IMR-90 (cell line): ENCODE data around the gene PUM2. TPM values are rescaled to one million over a fixed set of nuclear protein-coding genes. Genes with fewer than 3 reads are reported as not detected.

Experiments
- ATAC-seq: fragments of 200-7000 bp; cut with Tn5 transposase; 2 replicates; pipeline ENCODE4 v1.9.1; 2020; ENCODE audit warnings: low read depth, mild to moderate bottlenecking, moderate library complexity
- BruUV-seq: library from RNA; stranded (reverse); fragments of 400-500 nt; replicated peaks from 2 replicates; lab custom pipeline; 2021; lab: Mats Ljungman, UMichigan
- CTCF ChIA-PET: fragments of 300-600 bp; formaldehyde crosslinking; extraction: SDS; loops from one replicate; lab custom pipeline; 2021; ENCODE audit warnings: antibody characterized with exemption; lab: Yijun Ruan, JAX
- POLR2A ChIA-PET: fragments of 300-600 bp; sonication (Branson Sonifier 250); formaldehyde crosslinking; loops from one replicate; lab custom pipeline; 2022; ENCODE audit warnings: antibody characterized with exemption; ENCODE audit not compliant: unreplicated experiment; lab: Charles Lee
- DNase-seq: peaks from one replicate; pipeline ENCODE4 v3.0.0; 2013
- H2AFZ ChIP-seq: replicated peaks from 2 replicates; pipeline ENCODE3; 2013; ENCODE audit warnings: low read length, mild to moderate bottlenecking; ENCODE audit not compliant: poor library complexity
- H2AK5ac ChIP-seq: 2 replicates; pipeline ENCODE4 v1.6.1; 2013; ENCODE audit warnings: low read depth, low read length, inconsistent platforms
- H2AK9ac ChIP-seq: replicated peaks from 2 replicates; pipeline ENCODE3; 2013; ENCODE audit warnings: mild to moderate bottlenecking, low read depth, low read length, moderate library complexity; ENCODE audit not compliant: poor library complexity
- H2BK120ac ChIP-seq: 2 replicates; pipeline ENCODE4 v1.6.1; 2013; ENCODE audit warnings: low read depth, low read length, inconsistent platforms
- H2BK15ac ChIP-seq: 3 replicates; pipeline ENCODE4 v1.6.1; 2013; ENCODE audit warnings: low read depth, low read length, inconsistent platforms
- H2BK20ac ChIP-seq: 2 replicates; pipeline ENCODE4 v1.6.1; 2013; ENCODE audit warnings: low read depth, mild to moderate bottlenecking, inconsistent platforms, low read length, moderate library complexity
- H2BK5ac ChIP-seq: 2 replicates; pipeline ENCODE4 v1.6.1; 2013; ENCODE audit warnings: mild to moderate bottlenecking, low read depth, low read length, inconsistent platforms; ENCODE audit not compliant: poor library complexity, severe bottlenecking
- H3K14ac ChIP-seq: replicated peaks from 2 replicates; pipeline ENCODE4 v1.6.1; 2013; ENCODE audit warnings: low read depth, low read length, inconsistent platforms
- H3K18ac ChIP-seq: 2 replicates; pipeline ENCODE4 v1.6.1; 2013; ENCODE audit warnings: low read depth, low read length, control low read depth
- H3K23ac ChIP-seq: 2 replicates; pipeline ENCODE4 v1.6.1; 2013; ENCODE audit warnings: low read depth, low read length, inconsistent platforms
- H3K27ac ChIP-seq: 2 replicates; pipeline ENCODE4 v1.5.1; 2013; ENCODE audit warnings: mild to moderate bottlenecking, control low read depth, low read length; ENCODE audit not compliant: insufficient read depth
- H3K27me3 ChIP-seq: 2 replicates; pipeline ENCODE4 v1.6.1; 2013; ENCODE audit warnings: low read length; ENCODE audit not compliant: control insufficient read depth, insufficient read depth
- H3K36me3 ChIP-seq: 2 replicates; pipeline ENCODE4 v1.6.1; 2013; ENCODE audit warnings: low read length, mixed read lengths; ENCODE audit not compliant: control insufficient read depth, insufficient read depth
- H3K4ac ChIP-seq: 2 replicates; pipeline ENCODE4 v1.6.1; 2013; ENCODE audit warnings: low read depth, low read length, inconsistent platforms
- H3K4me1 ChIP-seq: 2 replicates; pipeline ENCODE4 v1.6.1; 2013; ENCODE audit warnings: low read length, mixed read lengths; ENCODE audit not compliant: control insufficient read depth, insufficient read depth
- H3K4me2 ChIP-seq: 2 replicates; pipeline ENCODE4 v1.6.1; 2013; ENCODE audit warnings: low read depth, mild to moderate bottlenecking, control low read depth, low read length, moderate library complexity
- H3K4me3 ChIP-seq: 2 replicates; pipeline ENCODE4 v1.5.1; 2013; ENCODE audit warnings: low read depth, mild to moderate bottlenecking, control low read depth, low read length, moderate library complexity; ENCODE audit not compliant: insufficient read depth
- H3K56ac ChIP-seq: 2 replicates; pipeline ENCODE4 v1.6.1; 2013; ENCODE audit warnings: low read length, inconsistent platforms; ENCODE audit not compliant: insufficient read depth; ENCODE audit errors: extremely low read depth
- H3K79me1 ChIP-seq, 2 experiments: 2 replicates each; pipeline ENCODE4 v1.6.1; 2013; ENCODE audit warnings: low read length in 2 of 2, inconsistent platforms in 1 of 2, low read depth in 1 of 2
- H3K9ac ChIP-seq: 2 replicates; pipeline ENCODE4 v1.6.1; 2013; ENCODE audit warnings: low read depth, low read length, control low read depth
- H3K9me1 ChIP-seq: 2 replicates; pipeline ENCODE4 v1.6.1; 2013; ENCODE audit warnings: low read length, inconsistent platforms; ENCODE audit not compliant: insufficient read depth
- H3K9me3 ChIP-seq: 2 replicates; pipeline ENCODE4 v1.6.1; 2013; ENCODE audit warnings: low read length; ENCODE audit not compliant: control insufficient read depth, insufficient read depth
- H4K20me1 ChIP-seq: 2 replicates; pipeline ENCODE4 v1.6.1; 2013; ENCODE audit warnings: low read length, inconsistent platforms; ENCODE audit not compliant: insufficient read depth
- H4K5ac ChIP-seq: 2 replicates; pipeline ENCODE4 v1.6.1; 2013; ENCODE audit warnings: mild to moderate bottlenecking, low read depth, low read length, control low read depth
- H4K8ac ChIP-seq, 2 experiments: 2 replicates each; pipeline ENCODE4 v1.6.1; 2013; ENCODE audit warnings: low read depth in 2 of 2, low read length in 2 of 2, control low read depth in 1 of 2, inconsistent platforms in 1 of 2
- H4K91ac ChIP-seq: 2 replicates; pipeline ENCODE4 v1.6.1; 2013; ENCODE audit warnings: low read depth, low read length, inconsistent platforms; ENCODE audit not compliant: insufficient read depth
- CTCF ChIP-seq: conservative IDR thresholded peaks from 2 replicates; pipeline ENCODE4 v1.5.1; 2012; ENCODE audit warnings: mild to moderate bottlenecking, low read depth, low read length, improper control_type of control experiment
- ELK1 ChIP-seq: fragments of 150-350 bp; IDR thresholded peaks from 2 replicates; pipeline ENCODE4 v1.6.1; 2016; ENCODE audit warnings: low read depth, mild to moderate bottlenecking, low read length, moderate library complexity, borderline replicate concordance
- MXI1 ChIP-seq: IDR thresholded peaks from 2 replicates; pipeline ENCODE4 v1.6.1; 2012; ENCODE audit warnings: low read depth, mild to moderate bottlenecking, low read length, moderate library complexity, borderline replicate concordance
- RCOR1 ChIP-seq: IDR thresholded peaks from 2 replicates; pipeline ENCODE4 v1.6.1; 2012; ENCODE audit warnings: mild to moderate bottlenecking, low read length, improper control_type of control experiment; ENCODE audit not compliant: insufficient replicate concordance
- WGBS, 2 experiments: methylation state at CpG; one replicate each; pipeline versions ENCODE4 v1.1.5 to v1.1.7; 2013; ENCODE audit warnings: missing lambda C conversion rate in 2 of 2; ENCODE audit not compliant: insufficient read length in 1 of 2; ENCODE audit errors: extremely low coverage in 2 of 2; 5-methylcytosine and 5-hydroxymethylcytosine counted together
- dilution Hi-C: fragments of 300-500 bp; cut with HindIII; formaldehyde crosslinking; loops from one replicate; pipeline ENCODE4 v1.14.3; 2018; ENCODE audit warnings: low sequenced_read_pairs; ENCODE audit not compliant: unreplicated experiment
- in situ Hi-C: fragments of 300-500 bp; cut with MboI; formaldehyde crosslinking; loops from 3 replicates; pipeline ENCODE4 v1.14.3; 2019; ENCODE audit warnings: low sequenced_read_pairs, inconsistent platforms, mixed read lengths
- intact Hi-C: fragments of 100-400 bp; cut with micrococcal nuclease; formaldehyde crosslinking; loops from 2 replicates; pipeline ENCODE4 v1.10.0; 2022
- polyA plus RNA-seq, 3 experiments: library from polyadenylated mRNA; depleted of rRNA; stranded (reverse); fragments of >200 nt; gene quantifications; 2 replicates each; pipeline ENCODE4 v1.2.3, GENCODE V29; 2012; ENCODE audit warnings: low replicate concordance in 1 of 3
- total RNA-seq: library from RNA; depleted of rRNA; stranded (reverse); fragments of >200 nt; gene quantifications from 2 replicates; pipeline ENCODE4 v1.2.3, GENCODE V29; 2012

The PUM2 gene
- total and polyA plus RNA-seq, 2 of the 4 experiments (the other 2 are of a cell fraction): 18.8 to 38.4 TPM

GRCh38 chr2:20210462-20210861 lies 140.2 kb downstream of the PUM2 start:
- Histone ChIP-seq H3K27ac (no peak overlapping the region), H3K36me3 (no peaks in the 10 kb centered on the region), H3K4me2 (no peak overlapping the region), H3K4ac (no peak overlapping the region), H4K91ac (no peak overlapping the region), H2BK20ac (no peak overlapping the region), H2BK15ac (no peak overlapping the region), H2BK120ac (no peak overlapping the region), H3K27me3 (no peaks in the 10 kb centered on the region), H2AK9ac (no peak overlapping the region), H3K23ac (no peak overlapping the region), H3K14ac (no peak overlapping the region), H2AFZ (no peak overlapping the region), H2BK5ac (no peak overlapping the region), H4K5ac (no peak overlapping the region), H3K18ac (no peak overlapping the region), H3K56ac (no peak overlapping the region), H3K79me1 (peaks cover 0 to 12% of the 10 kb centered on the region in 2 experiments; a peak in 2 of 4 replicates), H4K8ac (no peak overlapping the region), H3K9ac (no peak overlapping the region), H3K4me1 (peaks cover 16% of the 10 kb centered on the region), H2AK5ac (no peak overlapping the region), H3K4me3 (no peak overlapping the region), H3K9me3 (no peaks in the 10 kb centered on the region), H4K20me1 (0 out of 2 replicates have a peak, but pooled peaks cover 3% of the 10 kb centered on the region), H3K9me1 (peaks cover 8% of the 10 kb centered on the region; the same call in 1 of the 2 replicates)
- intact Hi-C loops: no loop called here
- CTCF ChIA-PET: no interaction called here
- ATAC-seq: no peak
- POLR2A ChIA-PET: no interaction called here
- no peak for DNase-seq
- WGBS, 2 experiments: 100% methylated on average over 1 of the region's 8 CpGs; no CpG with 5 or more reads in 1 of the 2 experiments
- no TSS peak for BruUV-seq
- dilution Hi-C loops: no loop called here
- TF ChIP-seq MXI1 (no peak), CTCF (no peak), RCOR1 (no peak), ELK1 (no peak)
- in situ Hi-C loops: no loop called here
